A673 (cell line): Measurements from ENCODE around the gene RNF144B. TPM values are rescaled to one million over a fixed set of nuclear protein-coding genes. Genes with fewer than 3 reads are reported as not detected.
A peak's percentile ranks its signal among the peaks of the same experiment; 100 is the strongest.

ENCODE experiments used
- BruUV-seq: library from RNA; stranded (reverse); fragments of 400-500 nt; replicated peaks from 2 replicates; lab custom pipeline; 2021; lab: Mats Ljungman, UMichigan
- CTCF ChIA-PET: fragments of 300-600 bp; sonication (Branson Sonifier 250); formaldehyde crosslinking; loops from one replicate; lab custom pipeline; 2022; ENCODE audit warnings: antibody characterized with exemption; lab: Charles Lee
- POLR2A ChIA-PET: fragments of 300-600 bp; sonication (Branson Sonifier 250); formaldehyde crosslinking; loops from one replicate; lab custom pipeline; 2022; ENCODE audit warnings: antibody characterized with exemption; ENCODE audit not compliant: low non-redundant PET; lab: Charles Lee
- DNase-seq: peaks from one replicate; pipeline ENCODE4 v3.0.0-alpha.2; 2015; ENCODE audit warnings: low spot score
- H3K27ac ChIP-seq: fragments of 200-600 bp; sonication (generic); 2 replicates; pipeline ENCODE4 v1.5.1; 2016; ENCODE audit warnings: mixed run types, low read depth, mild to moderate bottlenecking, mixed read lengths, antibody characterized with exemption, low read length; ENCODE audit not compliant: poor library complexity, severe bottlenecking
- H3K27me3 ChIP-seq: fragments of 200-600 bp; sonication (generic); replicated peaks from 2 replicates; pipeline ENCODE4 v1.6.1; 2017; ENCODE audit warnings: mixed run types, low read depth, mild to moderate bottlenecking, mixed read lengths, antibody characterized with exemption, low read length; ENCODE audit not compliant: insufficient read depth, poor library complexity
- H3K36me3 ChIP-seq: fragments of 200-600 bp; sonication (generic); 2 replicates; pipeline ENCODE4 v1.6.1; 2016; ENCODE audit warnings: mixed run types, mild to moderate bottlenecking, mixed read lengths, antibody characterized with exemption, low read length; ENCODE audit not compliant: insufficient read depth, poor library complexity, severe bottlenecking
- H3K4me1 ChIP-seq: fragments of 200-600 bp; sonication (generic); 2 replicates; pipeline ENCODE4 v1.6.1; 2017; ENCODE audit warnings: mixed run types, mild to moderate bottlenecking, mixed read lengths, antibody characterized with exemption, low read length; ENCODE audit not compliant: insufficient read depth, poor library complexity, severe bottlenecking
- H3K4me3 ChIP-seq: fragments of 200-600 bp; sonication (generic); 2 replicates; pipeline ENCODE4 v1.5.1; 2016; ENCODE audit warnings: low read depth, mixed run types, mild to moderate bottlenecking, mixed read lengths, low read length; ENCODE audit not compliant: poor library complexity, severe bottlenecking
- H3K9me3 ChIP-seq: fragments of 200-600 bp; sonication (generic); 2 replicates; pipeline ENCODE4 v1.6.1; 2016; ENCODE audit warnings: mixed run types, low read depth, mild to moderate bottlenecking, mixed read lengths, antibody characterized with exemption, low read length; ENCODE audit not compliant: poor library complexity, severe bottlenecking
- CTCF ChIP-seq: fragments of 300-800, 200-600 bp; sonication (generic); conservative IDR thresholded peaks from 2 replicates; pipeline ENCODE4 v1.5.1; 2017; ENCODE audit warnings: low read depth, mild to moderate bottlenecking, antibody characterized with exemption, low read length, moderate library complexity, mixed read lengths
- EZH2 ChIP-seq: fragments of 200-600 bp; sonication (generic); IDR thresholded peaks from 2 replicates; pipeline ENCODE4 v1.6.1; 2017; ENCODE audit warnings: borderline replicate concordance, low read depth, mild to moderate bottlenecking, mixed read lengths, antibody characterized with exemption, low read length; ENCODE audit not compliant: poor library complexity, severe bottlenecking
- intact Hi-C: fragments of 100-400 bp; cut with micrococcal nuclease; formaldehyde crosslinking; loops from one replicate; pipeline ENCODE4 v1.10.0; 2022; ENCODE audit not compliant: unreplicated experiment
- total RNA-seq: library from RNA; stranded (reverse); gene quantifications from 2 replicates; pipeline ENCODE4 v1.2.3, GENCODE V29; 2021

RNF144B gene
- total RNA-seq, 1 experiment from 2014 or later, result 0.82 TPM

GRCh38 chr6:18498408-18498807, 111.3 kb downstream of the RNF144B start:
- no peaks in the 10 kb centered on the region for H3K27me3 ChIP-seq
- H3K4me3 ChIP-seq, result no peak overlapping the region
- peaks cover 2% of the 10 kb centered on the region for H3K4me1 ChIP-seq
- no peak overlapping the region for H3K27ac ChIP-seq
- no peaks in the 10 kb centered on the region for H3K9me3 ChIP-seq
- no peak for DNase-seq
- BruUV-seq, result no TSS peak
- H3K36me3 ChIP-seq, result no peaks in the 10 kb centered on the region
- intact Hi-C loops, result no loop called here
- ChIA-PET POLR2A (no interaction called here), CTCF (no interaction called here)
- no peak for TF ChIP-seq CTCF
- TF ChIP-seq EZH2, result no peak

GRCh38 chr6:18500921-18501662, 113.9 kb downstream of the RNF144B start:
- H3K27me3 ChIP-seq, result no peaks in the 10 kb centered on the region
- no peak overlapping the region for H3K27ac ChIP-seq
- no peak for TF ChIP-seq CTCF
- no peak for TF ChIP-seq EZH2
- H3K9me3 ChIP-seq, result no peaks in the 10 kb centered on the region
- peaks cover 12% of the 10 kb centered on the region for H3K4me1 ChIP-seq
- no TSS peak for BruUV-seq
- no peaks in the 10 kb centered on the region for H3K36me3 ChIP-seq
- H3K4me3 ChIP-seq, result no peak overlapping the region
- ChIA-PET POLR2A (no interaction called here), CTCF (interaction anchor here (0.6 kb wide), 1 partner anchor 237 kb away, joined by 4 read pairs; the partner anchor contains the start of gene DEK)
- no peak for DNase-seq
- intact Hi-C loops, result loop anchor here (5.0 to 10.0 kb wide), 5 partner anchors 239 to 1344 kb away; partner anchors contain the start of genes DEK, KDM1B and TPMT

GRCh38 chr6:18501663-18502013, 114.5 kb downstream of the RNF144B start:
- no peaks in the 10 kb centered on the region for H3K9me3 ChIP-seq
- ChIA-PET CTCF (interaction anchor here (0.6 kb wide), 1 partner anchor 237 kb away, joined by 4 read pairs; the partner anchor contains the start of gene DEK), POLR2A (no interaction called here)
- DNase-seq, result peak; percentile 49
- H3K36me3 ChIP-seq, result no peaks in the 10 kb centered on the region
- intact Hi-C loops, result loop anchor here (5.0 to 10.0 kb wide), 5 partner anchors 239 to 1344 kb away; partner anchors contain the start of genes DEK, KDM1B and TPMT
- peaks cover 17% of the 10 kb centered on the region for H3K4me1 ChIP-seq
- H3K27ac ChIP-seq, result no peak overlapping the region
- no peaks in the 10 kb centered on the region for H3K27me3 ChIP-seq
- H3K4me3 ChIP-seq, result no peak overlapping the region
- BruUV-seq, result no TSS peak
- TF ChIP-seq EZH2 (no peak), CTCF (no peak)
